GM12892 (cell line): Measurements from ENCODE around the gene PRKCZ.

Experiments used
- POLR2A ChIP-seq: IDR thresholded peaks from 2 replicates; pipeline ENCODE4 v1.6.1; 2011; ENCODE audit warnings: low read depth, low read length, control low read depth
- POLR2AphosphoS5 ChIP-seq: IDR thresholded peaks from 2 replicates; pipeline ENCODE4 v1.6.1; 2011; ENCODE audit warnings: low read depth, low read length, control low read depth

GRCh38 chr1:2233997-2234761, 184.0 kb downstream of the PRKCZ start:
- TF ChIP-seq POLR2AphosphoS5 (no peak), POLR2A (no peak)
